PFSK-1 (cell line): Measurements from ENCODE around the gene POLR3G.

Source experiments
- POLR2AphosphoS5 ChIP-seq: IDR thresholded peaks from 2 replicates; pipeline ENCODE4 v1.6.1; 2012; ENCODE audit warnings: low read depth, mild to moderate bottlenecking, control low read depth, low read length, moderate library complexity
- SIN3A ChIP-seq: IDR thresholded peaks from 2 replicates; pipeline ENCODE4 v1.6.1; 2012; ENCODE audit warnings: mild to moderate bottlenecking, low read length, moderate library complexity, borderline replicate concordance; ENCODE audit not compliant: insufficient read depth
- TAF1 ChIP-seq: IDR thresholded peaks from 2 replicates; pipeline ENCODE4 v1.6.1; 2012; ENCODE audit warnings: low read length, control low read depth, borderline replicate concordance; ENCODE audit not compliant: insufficient read depth
- TF ChIP-seq, protein P1 (sequence below), 2 experiments: IDR thresholded peaks; 2 replicates each; pipeline versions ENCODE4 v1.6.1 to v1.8.0; 2011 to 2012; ENCODE audit warnings: low read depth in 2 of 2, low read length in 2 of 2, control low read depth in 1 of 2, inconsistent platforms in 1 of 2, mild to moderate bottlenecking in 1 of 2, moderate library complexity in 1 of 2; ENCODE audit not compliant: insufficient read depth in 1 of 2

GRCh38 chr5:90434116-90434714 is 40.4 kb upstream of the POLR3G start:
- TF ChIP-seq TAF1: no peak
- TF ChIP-seq POLR2AphosphoS5: no peak
- TF ChIP-seq, protein P1, sequence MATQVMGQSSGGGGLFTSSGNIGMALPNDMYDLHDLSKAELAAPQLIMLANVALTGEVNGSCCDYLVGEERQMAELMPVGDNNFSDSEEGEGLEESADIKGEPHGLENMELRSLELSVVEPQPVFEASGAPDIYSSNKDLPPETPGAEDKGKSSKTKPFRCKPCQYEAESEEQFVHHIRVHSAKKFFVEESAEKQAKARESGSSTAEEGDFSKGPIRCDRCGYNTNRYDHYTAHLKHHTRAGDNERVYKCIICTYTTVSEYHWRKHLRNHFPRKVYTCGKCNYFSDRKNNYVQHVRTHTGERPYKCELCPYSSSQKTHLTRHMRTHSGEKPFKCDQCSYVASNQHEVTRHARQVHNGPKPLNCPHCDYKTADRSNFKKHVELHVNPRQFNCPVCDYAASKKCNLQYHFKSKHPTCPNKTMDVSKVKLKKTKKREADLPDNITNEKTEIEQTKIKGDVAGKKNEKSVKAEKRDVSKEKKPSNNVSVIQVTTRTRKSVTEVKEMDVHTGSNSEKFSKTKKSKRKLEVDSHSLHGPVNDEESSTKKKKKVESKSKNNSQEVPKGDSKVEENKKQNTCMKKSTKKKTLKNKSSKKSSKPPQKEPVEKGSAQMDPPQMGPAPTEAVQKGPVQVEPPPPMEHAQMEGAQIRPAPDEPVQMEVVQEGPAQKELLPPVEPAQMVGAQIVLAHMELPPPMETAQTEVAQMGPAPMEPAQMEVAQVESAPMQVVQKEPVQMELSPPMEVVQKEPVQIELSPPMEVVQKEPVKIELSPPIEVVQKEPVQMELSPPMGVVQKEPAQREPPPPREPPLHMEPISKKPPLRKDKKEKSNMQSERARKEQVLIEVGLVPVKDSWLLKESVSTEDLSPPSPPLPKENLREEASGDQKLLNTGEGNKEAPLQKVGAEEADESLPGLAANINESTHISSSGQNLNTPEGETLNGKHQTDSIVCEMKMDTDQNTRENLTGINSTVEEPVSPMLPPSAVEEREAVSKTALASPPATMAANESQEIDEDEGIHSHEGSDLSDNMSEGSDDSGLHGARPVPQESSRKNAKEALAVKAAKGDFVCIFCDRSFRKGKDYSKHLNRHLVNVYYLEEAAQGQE (IDR thresholded peaks at IDR 0.05; ENCODE audit: insufficient read depth in 1 of 2, low read depth in 2 of 2, low read length in 2 of 2): no peak
- no peak for TF ChIP-seq SIN3A
